Liver (tissue), 9 donors: ENCODE data around the gene P4HB. TPM values are rescaled to one million over a fixed set of nuclear protein-coding genes. Genes with fewer than 3 reads are reported as not detected.

Source experiments
- DNase-seq: peaks from one replicate; pipeline ENCODE4 v3.0.0-alpha.2; 2017; ENCODE audit warnings: low spot score
- H3K27ac ChIP-seq, 2 donors: one replicate each; pipeline ENCODE4 v1.7.0; 2013; ENCODE audit warnings: inconsistent platforms in 2 of 2, low read length in 2 of 2, control low read depth in 1 of 2, low read depth in 1 of 2, mild to moderate bottlenecking in 1 of 2
- H3K27me3 ChIP-seq, 4 donors: one replicate each; pipeline versions ENCODE4 v1.6.1 to v1.7.0; 2013; ENCODE audit warnings: low read length in 3 of 4, inconsistent platforms in 1 of 4, mild to moderate bottlenecking in 1 of 4, moderate library complexity in 1 of 4; ENCODE audit not compliant: control insufficient read depth in 4 of 4, insufficient read depth in 4 of 4
- H3K36me3 ChIP-seq, 4 donors: one replicate each; pipeline versions ENCODE4 v1.6.1 to v1.7.0; 2013; ENCODE audit warnings: low read length in 3 of 4, mild to moderate bottlenecking in 3 of 4, low read depth in 1 of 4, moderate library complexity in 1 of 4; ENCODE audit not compliant: control insufficient read depth in 4 of 4, insufficient read depth in 3 of 4
- H3K4me1 ChIP-seq, 4 donors: one replicate each; pipeline versions ENCODE4 v1.6.1 to v1.7.0; 2013; ENCODE audit warnings: low read length in 3 of 4, mild to moderate bottlenecking in 3 of 4, moderate library complexity in 1 of 4; ENCODE audit not compliant: control insufficient read depth in 4 of 4, insufficient read depth in 4 of 4
- H3K4me3 ChIP-seq, 3 donors: one replicate each; pipeline versions ENCODE4 v1.6.1 to v1.7.0; 2013; ENCODE audit warnings: low read length in 3 of 3, control low read depth in 1 of 3, low read depth in 1 of 3, mild to moderate bottlenecking in 1 of 3
- H3K9ac ChIP-seq, 2 donors: one replicate each; pipeline ENCODE4 v1.7.0; 2013; ENCODE audit warnings: low read length in 2 of 2, mild to moderate bottlenecking in 2 of 2, moderate library complexity in 2 of 2, control low read depth in 1 of 2, low read depth in 1 of 2
- H3K9me3 ChIP-seq, 4 donors: one replicate each; pipeline versions ENCODE4 v1.6.1 to v1.7.0; 2013; ENCODE audit warnings: low read length in 3 of 4; ENCODE audit not compliant: control insufficient read depth in 4 of 4
- FOXA2 ChIP-seq: IDR thresholded peaks from 2 replicates; pipeline ENCODE4 v1.6.1; 2016; ENCODE audit warnings: antibody characterized with exemption
- GABPA ChIP-seq, 2 donors: IDR thresholded peaks in 1 of 2; conservative IDR thresholded peaks in 1 of 2; 2 replicates each; pipeline ENCODE4 v1.6.1; 2016; ENCODE audit warnings: antibody characterized with exemption in 2 of 2, mild to moderate bottlenecking in 1 of 2, moderate library complexity in 1 of 2
- HNF4G ChIP-seq: IDR thresholded peaks from 2 replicates; pipeline ENCODE4 v1.6.1; 2016; ENCODE audit warnings: antibody characterized with exemption
- JUND ChIP-seq, 2 donors: IDR thresholded peaks; 2 replicates each; pipeline ENCODE4 v1.6.1; 2016; ENCODE audit warnings: antibody characterized with exemption in 2 of 2
- MAX ChIP-seq: IDR thresholded peaks from 2 replicates; pipeline ENCODE4 v1.6.1; 2016; ENCODE audit warnings: antibody characterized with exemption
- NR2F2 ChIP-seq: IDR thresholded peaks from 2 replicates; pipeline ENCODE4 v1.6.1; 2016; ENCODE audit warnings: antibody characterized with exemption
- RAD21 ChIP-seq, 2 donors: IDR thresholded peaks; 2 replicates each; pipeline ENCODE4 v1.6.1; 2016; ENCODE audit warnings: antibody characterized with exemption in 2 of 2, mild to moderate bottlenecking in 2 of 2
- SP1 ChIP-seq: IDR thresholded peaks from 2 replicates; pipeline ENCODE4 v1.6.1; 2018; ENCODE audit warnings: antibody characterized with exemption, mild to moderate bottlenecking
- TAF1 ChIP-seq: conservative IDR thresholded peaks from 2 replicates; pipeline ENCODE4 v1.6.1; 2016; ENCODE audit warnings: antibody characterized with exemption, mild to moderate bottlenecking
- YY1 ChIP-seq: IDR thresholded peaks from 2 replicates; pipeline ENCODE4 v1.6.1; 2016; ENCODE audit warnings: antibody characterized with exemption, mild to moderate bottlenecking
- WGBS: extraction: QIAGEN DNeasy Blood & Tissue Kit; methylation state at CpG from one replicate; pipeline ENCODE4 v1.1.7; 2013; 5-methylcytosine and 5-hydroxymethylcytosine counted together
- polyA plus RNA-seq, 2 donors: library from polyadenylated mRNA; stranded (reverse) in 1 of 2; unstranded in 1 of 2; fragments of 200-250 nt in 1 of 2; fragments of >200 nt in 1 of 2; fragmentation: Nextera tagmentation in 1 of 2; extraction: Ambion mirVana in 1 of 2; gene quantifications; one replicate each; pipeline versions ENCODE4 v1.2.1 to v1.2.3, GENCODE V29; 2013 to 2015
- total RNA-seq, 2 donors: library from RNA; depleted of rRNA; stranded (reverse); fragments of >200 nt; gene quantifications; one replicate each; pipeline ENCODE4 v1.2.3, GENCODE V29; 2014
- TF ChIP-seq, protein P1 (sequence below): IDR thresholded peaks from 2 replicates; pipeline ENCODE4 v1.6.1; 2016; ENCODE audit warnings: antibody characterized with exemption, mild to moderate bottlenecking
- TF ChIP-seq, protein P2 (sequence below): IDR thresholded peaks from 2 replicates; pipeline ENCODE4 v1.6.1; 2016; ENCODE audit warnings: antibody characterized with exemption
- donor health status: healthy.
- donor health status: healthy.
- donor health status: healthy.
- donor health status: healthy.
- donor health status: healthy.

P4HB gene
- total RNA-seq (1,000 to 10,000 TPM; 1,086 to 3,361 TPM), polyA plus RNA-seq (1,000 to 10,000 TPM in 1 of 2 donors, 100 to 1,000 TPM in 1; 1,000 to 2,066 TPM)

DNA sequence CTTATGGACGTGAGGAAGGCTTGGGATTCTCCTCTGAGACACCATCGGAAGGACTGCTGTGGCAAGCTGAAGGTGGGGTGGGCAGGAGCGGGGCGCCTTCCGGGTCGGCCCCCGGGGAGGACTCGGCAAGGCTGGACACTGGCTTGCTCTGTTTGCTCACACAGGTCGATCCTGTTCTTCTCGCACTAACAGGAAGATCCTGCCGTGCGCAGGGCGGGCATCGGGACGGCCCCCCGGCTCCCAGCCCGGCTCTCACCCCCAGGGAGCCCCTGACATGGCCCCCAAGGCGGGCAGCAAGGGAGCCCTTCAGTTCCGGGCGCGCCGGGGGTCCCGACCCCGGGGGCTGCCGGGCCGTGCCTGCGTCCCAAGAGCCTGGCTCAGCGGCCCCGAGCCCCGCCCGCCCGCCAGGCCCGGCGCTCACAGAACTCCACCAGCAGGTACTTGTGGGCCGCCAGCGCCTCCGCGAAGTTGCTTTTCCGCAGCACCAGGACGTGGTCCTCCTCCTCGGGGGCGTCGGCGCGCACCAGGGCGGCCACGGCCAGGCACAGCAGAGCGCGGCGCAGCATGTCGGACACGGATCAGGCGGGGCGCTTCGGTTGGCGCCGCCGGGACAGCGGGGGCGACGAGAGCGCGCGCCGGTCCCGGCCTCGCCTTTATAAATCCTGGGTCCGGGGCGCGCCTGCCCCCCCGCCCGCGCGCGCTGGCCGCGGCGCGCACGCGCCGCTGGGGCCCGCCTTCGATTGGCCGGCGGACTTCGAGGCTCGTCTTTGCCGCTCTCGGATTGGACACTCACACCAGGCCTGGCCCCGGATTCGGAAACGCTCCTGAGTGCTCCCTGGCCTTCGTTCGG is at the start of gene P4HB:
P4HB (minus strand) TSS at position 630 of the 850 bp plus-strand sequence; CDS start at position 566, 64 bp downstream.
- Histone ChIP-seq H3K9me3 (no peaks in the 10 kb centered on the region), H3K9ac (peak within 1 kb of the TSS; percentile 58 to 97), H3K27ac (peak within 1 kb of the TSS; percentile 94 to 95), H3K4me3 (peak within 1 kb of the TSS; percentile 94), H3K36me3 (peaks cover 5 to 12% (median 11%) of the 10 kb centered on the region in 4 donors), H3K27me3 (no peaks in the 10 kb centered on the region), H3K4me1 (peaks cover 6 to 61% (median 45%) of the 10 kb centered on the region in 4 donors)
- no peak for TF ChIP-seq NR2F2
- TF ChIP-seq, protein P1, sequence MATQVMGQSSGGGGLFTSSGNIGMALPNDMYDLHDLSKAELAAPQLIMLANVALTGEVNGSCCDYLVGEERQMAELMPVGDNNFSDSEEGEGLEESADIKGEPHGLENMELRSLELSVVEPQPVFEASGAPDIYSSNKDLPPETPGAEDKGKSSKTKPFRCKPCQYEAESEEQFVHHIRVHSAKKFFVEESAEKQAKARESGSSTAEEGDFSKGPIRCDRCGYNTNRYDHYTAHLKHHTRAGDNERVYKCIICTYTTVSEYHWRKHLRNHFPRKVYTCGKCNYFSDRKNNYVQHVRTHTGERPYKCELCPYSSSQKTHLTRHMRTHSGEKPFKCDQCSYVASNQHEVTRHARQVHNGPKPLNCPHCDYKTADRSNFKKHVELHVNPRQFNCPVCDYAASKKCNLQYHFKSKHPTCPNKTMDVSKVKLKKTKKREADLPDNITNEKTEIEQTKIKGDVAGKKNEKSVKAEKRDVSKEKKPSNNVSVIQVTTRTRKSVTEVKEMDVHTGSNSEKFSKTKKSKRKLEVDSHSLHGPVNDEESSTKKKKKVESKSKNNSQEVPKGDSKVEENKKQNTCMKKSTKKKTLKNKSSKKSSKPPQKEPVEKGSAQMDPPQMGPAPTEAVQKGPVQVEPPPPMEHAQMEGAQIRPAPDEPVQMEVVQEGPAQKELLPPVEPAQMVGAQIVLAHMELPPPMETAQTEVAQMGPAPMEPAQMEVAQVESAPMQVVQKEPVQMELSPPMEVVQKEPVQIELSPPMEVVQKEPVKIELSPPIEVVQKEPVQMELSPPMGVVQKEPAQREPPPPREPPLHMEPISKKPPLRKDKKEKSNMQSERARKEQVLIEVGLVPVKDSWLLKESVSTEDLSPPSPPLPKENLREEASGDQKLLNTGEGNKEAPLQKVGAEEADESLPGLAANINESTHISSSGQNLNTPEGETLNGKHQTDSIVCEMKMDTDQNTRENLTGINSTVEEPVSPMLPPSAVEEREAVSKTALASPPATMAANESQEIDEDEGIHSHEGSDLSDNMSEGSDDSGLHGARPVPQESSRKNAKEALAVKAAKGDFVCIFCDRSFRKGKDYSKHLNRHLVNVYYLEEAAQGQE: peak; percentile 62
- under 1% methylated on average over 95 of the region's 95 CpGs for WGBS
- DNase-seq: no peak

DNA sequence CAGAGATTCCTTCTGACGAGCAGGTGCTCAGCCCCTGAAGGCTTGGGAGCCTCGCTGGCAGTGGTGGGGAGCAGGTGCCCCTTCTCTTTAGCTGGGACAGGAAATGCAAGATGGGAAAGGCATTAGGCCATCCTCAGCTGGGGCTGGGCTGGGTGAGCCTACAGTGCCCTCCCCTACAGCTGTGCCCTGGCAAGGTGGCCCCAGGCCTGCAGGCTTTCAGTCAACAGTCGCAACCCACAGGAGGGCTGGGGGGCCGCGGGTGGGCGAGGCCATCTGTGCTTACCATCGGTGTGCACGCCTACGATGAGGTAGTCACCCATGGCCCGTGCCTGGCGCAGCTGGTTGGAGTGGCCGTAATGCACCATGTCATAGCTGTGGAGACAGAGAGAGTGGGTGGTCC is 48.9 kb upstream of the P4HB start:
- Histone ChIP-seq H3K27me3 (no peaks in the 10 kb centered on the region), H3K9me3 (no peaks in the 10 kb centered on the region), H3K9ac (no peak overlapping the region), H3K4me3 (no peak overlapping the region), H3K36me3 (peaks cover 9 to 52% (median 29%) of the 10 kb centered on the region in 4 donors), H3K4me1 (peaks cover 8 to 41% (median 16%) of the 10 kb centered on the region in 4 donors), H3K27ac (no peak overlapping the region)
- WGBS: 95% methylated on average over 12 of the region's 12 CpGs
- TF ChIP-seq HNF4G: no peak
- TF ChIP-seq, protein P2, sequence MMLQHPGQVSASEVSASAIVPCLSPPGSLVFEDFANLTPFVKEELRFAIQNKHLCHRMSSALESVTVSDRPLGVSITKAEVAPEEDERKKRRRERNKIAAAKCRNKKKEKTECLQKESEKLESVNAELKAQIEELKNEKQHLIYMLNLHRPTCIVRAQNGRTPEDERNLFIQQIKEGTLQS: no peak
- no peak for TF ChIP-seq JUND (IDR thresholded peaks at IDR 0.05)
- TF ChIP-seq TAF1: no peak
- TF ChIP-seq RAD21 (IDR thresholded peaks at IDR 0.05): no peak
- TF ChIP-seq FOXA2: no peak
- TF ChIP-seq GABPA (IDR thresholded peaks at IDR 0.05 in 1 of 2, conservative IDR thresholded peaks at IDR 0.05 in 1 of 2): no peak
- TF ChIP-seq MAX: no peak
- no peak for TF ChIP-seq YY1
- TF ChIP-seq, protein P1: no peak
- no peak for TF ChIP-seq SP1
- DNase-seq: no peak
